ENCODE data around the gene C10orf90. TPM values are rescaled to one million over a fixed set of nuclear protein-coding genes. Genes with fewer than 3 reads are reported as not detected.

C10orf90 gene
- total RNA-seq, 2 donors from 2014 or later, result 0.43 TPM; not detected in 1

DNA sequence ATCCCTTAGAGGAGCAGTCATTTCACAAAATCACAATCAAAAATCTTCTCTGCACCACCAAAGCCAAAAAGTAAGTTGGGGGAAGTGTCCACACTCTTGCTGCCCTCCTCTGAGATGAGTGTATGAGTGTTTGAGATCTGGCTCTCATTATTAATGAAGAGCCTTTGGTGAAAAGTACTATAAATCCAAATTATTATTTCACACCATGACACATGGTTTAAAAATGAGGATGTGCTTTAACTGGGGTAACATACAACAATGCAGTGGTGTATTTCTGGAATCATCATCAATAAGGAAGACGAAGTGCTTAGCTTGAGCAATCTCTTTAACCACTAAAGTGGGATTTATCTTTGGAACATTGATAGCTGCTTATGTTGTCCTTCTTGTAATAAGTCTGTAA lies 168.1 kb downstream of the C10orf90 start:
- TF ChIP-seq, protein P1, sequence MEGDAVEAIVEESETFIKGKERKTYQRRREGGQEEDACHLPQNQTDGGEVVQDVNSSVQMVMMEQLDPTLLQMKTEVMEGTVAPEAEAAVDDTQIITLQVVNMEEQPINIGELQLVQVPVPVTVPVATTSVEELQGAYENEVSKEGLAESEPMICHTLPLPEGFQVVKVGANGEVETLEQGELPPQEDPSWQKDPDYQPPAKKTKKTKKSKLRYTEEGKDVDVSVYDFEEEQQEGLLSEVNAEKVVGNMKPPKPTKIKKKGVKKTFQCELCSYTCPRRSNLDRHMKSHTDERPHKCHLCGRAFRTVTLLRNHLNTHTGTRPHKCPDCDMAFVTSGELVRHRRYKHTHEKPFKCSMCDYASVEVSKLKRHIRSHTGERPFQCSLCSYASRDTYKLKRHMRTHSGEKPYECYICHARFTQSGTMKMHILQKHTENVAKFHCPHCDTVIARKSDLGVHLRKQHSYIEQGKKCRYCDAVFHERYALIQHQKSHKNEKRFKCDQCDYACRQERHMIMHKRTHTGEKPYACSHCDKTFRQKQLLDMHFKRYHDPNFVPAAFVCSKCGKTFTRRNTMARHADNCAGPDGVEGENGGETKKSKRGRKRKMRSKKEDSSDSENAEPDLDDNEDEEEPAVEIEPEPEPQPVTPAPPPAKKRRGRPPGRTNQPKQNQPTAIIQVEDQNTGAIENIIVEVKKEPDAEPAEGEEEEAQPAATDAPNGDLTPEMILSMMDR (IDR thresholded peaks at IDR 0.05), result no peak
- Histone ChIP-seq H3K9me3 (no peaks in the 10 kb centered on the region), H3K4me3 (no peak overlapping the region), H3K27me3 (no peaks in the 10 kb centered on the region), H3K4me1 (no peaks in the 10 kb centered on the region), H3K36me3 (no peaks in the 10 kb centered on the region), H3K27ac (no peak overlapping the region)
- DNase-seq (ENCODE audit: low spot score), result no peak

DNA sequence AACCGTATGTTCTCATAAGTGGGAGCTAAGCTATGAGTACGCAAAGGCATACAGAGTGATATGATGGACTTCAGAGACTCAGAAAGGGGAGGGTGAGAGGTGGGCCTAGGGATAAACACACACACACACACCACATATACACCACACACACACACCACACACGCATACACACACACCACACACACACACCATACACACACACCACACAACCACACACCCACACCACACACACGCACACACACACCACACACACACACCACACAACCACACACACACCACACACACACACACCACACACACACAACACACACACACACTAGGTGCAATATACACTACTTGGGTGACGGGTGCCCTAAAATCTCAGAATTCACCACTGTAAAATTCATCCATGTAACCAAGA lies 168.7 kb downstream of the C10orf90 start:
- Histone ChIP-seq H3K36me3 (no peaks in the 10 kb centered on the region), H3K27ac (no peak overlapping the region), H3K9me3 (no peaks in the 10 kb centered on the region), H3K4me3 (no peak overlapping the region), H3K4me1 (no peaks in the 10 kb centered on the region), H3K27me3 (no peaks in the 10 kb centered on the region)
- DNase-seq (ENCODE audit: low spot score), result no peak
- TF ChIP-seq, protein P1 (IDR thresholded peaks at IDR 0.05), result no peak

DNA sequence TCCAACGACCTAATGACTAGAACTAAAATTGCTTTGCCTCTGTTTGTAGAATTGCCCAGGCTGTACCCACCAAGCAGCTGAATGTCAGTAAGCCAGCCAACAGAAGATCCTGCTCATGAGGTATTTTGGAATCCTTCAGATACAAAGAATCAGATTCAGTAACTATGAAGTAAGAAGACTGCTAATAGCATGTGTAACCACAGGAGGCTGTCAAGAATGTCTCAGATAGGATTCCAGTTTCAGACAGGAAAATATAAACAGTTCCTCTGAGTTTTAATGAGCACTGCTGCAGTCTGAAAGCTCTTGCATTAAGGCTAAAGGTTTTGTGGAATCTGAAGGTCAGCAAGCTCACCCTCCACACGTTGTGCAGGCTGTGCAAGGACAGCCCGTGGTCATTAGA lies 169.6 kb downstream of the C10orf90 start:
- DNase-seq (ENCODE audit: low spot score), result no peak
- no peaks in the 10 kb centered on the region for H3K27me3 ChIP-seq
- no peaks in the 10 kb centered on the region for H3K9me3 ChIP-seq
- H3K4me3 ChIP-seq, result no peak overlapping the region
- H3K36me3 ChIP-seq, result no peaks in the 10 kb centered on the region
- H3K27ac ChIP-seq, result no peak overlapping the region
- TF ChIP-seq, protein P1 (IDR thresholded peaks at IDR 0.05), result no peak
- no peaks in the 10 kb centered on the region for H3K4me1 ChIP-seq

DNA sequence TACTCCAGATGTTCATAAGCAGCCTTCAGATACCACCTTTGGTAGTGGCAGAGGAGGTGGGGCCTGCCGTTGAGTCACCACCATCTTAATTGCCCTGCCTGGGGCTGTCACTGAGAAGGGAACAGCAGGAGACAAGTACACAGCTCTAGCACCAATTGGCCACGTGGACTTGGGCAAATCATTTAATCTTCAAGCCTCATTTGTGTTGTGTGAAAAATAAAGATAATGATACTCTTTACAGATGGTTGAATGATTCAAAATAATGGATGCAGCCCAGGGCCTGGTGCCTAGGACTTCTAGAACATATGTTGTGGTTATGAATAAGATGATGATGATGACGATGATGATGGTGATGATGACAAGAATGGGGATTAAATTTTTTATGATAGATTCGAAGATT lies 170.3 kb downstream of the C10orf90 start:
- Histone ChIP-seq H3K27me3 (no peaks in the 10 kb centered on the region), H3K36me3 (no peaks in the 10 kb centered on the region), H3K4me1 (no peaks in the 10 kb centered on the region), H3K4me3 (no peak overlapping the region), H3K27ac (no peak overlapping the region), H3K9me3 (no peaks in the 10 kb centered on the region)
- TF ChIP-seq, protein P1 (IDR thresholded peaks at IDR 0.05), result no peak
- no peak for DNase-seq (ENCODE audit: low spot score)

DNA sequence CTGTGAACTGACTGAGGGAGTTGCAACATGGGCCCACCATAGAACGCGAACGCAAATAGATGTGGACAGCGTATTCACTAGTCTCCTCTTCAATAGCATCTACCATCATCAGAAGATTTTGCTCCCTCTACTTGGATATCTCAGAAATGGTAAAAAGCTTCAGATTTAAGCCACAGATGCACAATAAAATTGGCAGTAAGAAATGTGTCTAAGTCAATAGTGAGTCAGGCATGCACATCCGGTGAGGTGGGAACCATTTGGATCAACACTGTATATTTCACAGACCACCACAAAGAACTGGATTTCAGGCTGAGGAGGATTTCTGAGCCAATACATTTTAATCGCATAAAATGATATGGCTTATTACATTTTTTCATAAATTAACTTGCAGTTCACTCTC lies 170.7 kb downstream of the C10orf90 start:
- H3K9me3 ChIP-seq, result no peaks in the 10 kb centered on the region
- H3K36me3 ChIP-seq, result no peaks in the 10 kb centered on the region
- no peaks in the 10 kb centered on the region for H3K27me3 ChIP-seq
- no peak overlapping the region for H3K4me3 ChIP-seq
- H3K4me1 ChIP-seq, result no peaks in the 10 kb centered on the region
- no peak overlapping the region for H3K27ac ChIP-seq
- TF ChIP-seq, protein P1 (IDR thresholded peaks at IDR 0.05), result no peak
- no peak for DNase-seq (ENCODE audit: low spot score)

DNA sequence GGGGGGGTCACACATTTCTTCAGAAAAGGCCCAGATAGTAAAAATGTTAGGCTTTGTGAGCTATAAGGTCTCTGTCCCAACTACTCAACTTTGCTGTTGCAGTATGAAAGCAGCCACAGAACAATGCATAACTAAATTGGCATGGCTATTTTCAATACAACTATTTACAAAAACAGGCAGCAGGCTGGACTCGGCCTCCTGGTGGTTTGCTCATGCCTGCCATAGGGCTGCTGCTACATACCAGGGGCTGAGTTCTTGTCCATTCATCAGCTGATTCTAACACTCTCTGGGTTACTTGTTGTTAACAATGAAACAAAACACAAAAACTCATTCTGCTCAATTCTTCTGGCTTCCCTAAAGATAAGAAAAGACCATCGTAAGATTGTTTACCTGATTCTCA lies 172.8 kb downstream of the C10orf90 start:
- no peak for DNase-seq (ENCODE audit: low spot score)

More for the DNA sequence above, 172.8 kb downstream of the C10orf90 start:
- Histone ChIP-seq H3K4me3 (no peak overlapping the region), H3K9me3 (no peaks in the 10 kb centered on the region), H3K36me3 (no peaks in the 10 kb centered on the region), H3K27me3 (no peaks in the 10 kb centered on the region), H3K27ac (no peak overlapping the region), H3K4me1 (no peaks in the 10 kb centered on the region)
- TF ChIP-seq, protein P1 (IDR thresholded peaks at IDR 0.05), result no peak

All from right atrium auricular region (tissue), 2 donors.